Right lung (tissue), 5 donors: Measurements from ENCODE around the gene BLZF1. TPM values are rescaled to one million over a fixed set of nuclear protein-coding genes. Genes with fewer than 3 reads are reported as not detected.

Experiments
- polyA plus RNA-seq, 5 donors: library from polyadenylated mRNA; unstranded; fragments of 120-200 nt; gene quantifications; one replicate each; pipeline versions ENCODE4 v1.2.1 to v1.2.3, GENCODE V29; 2013; ENCODE audit warnings: inconsistent platforms in 1 of 5, low replicate concordance in 1 of 5; ENCODE audit not compliant: insufficient read length in 5 of 5, insufficient read depth in 1 of 5

Gene BLZF1
- polyA plus RNA-seq, 5 donors: 20.0 to 33.1 (median 28.3) TPM

Other genes starting within 250 kb of the BLZF1 start
- gene NME7, start 398 bp upstream of the BLZF1 start, polyA plus RNA-seq: 10 to 100 TPM; 46.7 to 86.5 (median 59.2) TPM
- 1 to 10 TPM; 4.1 to 5.9 (median 4.4) TPM for gene CCDC181, start 59.3 kb downstream of the BLZF1 start, polyA plus RNA-seq
- 10 to 100 TPM; 12.6 to 18.0 (median 14.1) TPM for gene SLC19A2, start 117.7 kb downstream of the BLZF1 start, polyA plus RNA-seq
- gene F5, start 218.3 kb downstream of the BLZF1 start, polyA plus RNA-seq: 1 to 10 TPM in 1 of 5 donors, under 1 TPM in 4; 0.10 to 1.5 (median 0.26) TPM